GM04503 (cell line): ENCODE data around the gene TSHZ2.

Experiments
- DNase-seq: peaks from one replicate; pipeline ENCODE4 v3.0.0-alpha.2; 2012; ENCODE audit warnings: low read depth

Gene TSHZ2

GRCh38 chr20:53208110-53208832, 236.1 kb downstream of the TSHZ2 start:
- no peak for DNase-seq

GRCh38 chr20:53210041-53210440, 237.9 kb downstream of the TSHZ2 start:
- no peak for DNase-seq

GRCh38 chr20:53210931-53211330, 238.8 kb downstream of the TSHZ2 start:
- DNase-seq, result no peak

- DNase-seq, result no peak
Measured at GRCh38 chr20:53212018-53212417, 239.9 kb downstream of the TSHZ2 start.

- no peak for DNase-seq
Measured at GRCh38 chr20:53214392-53214791, 242.2 kb downstream of the TSHZ2 start.

GRCh38 chr20:53215166-53215565, 243.0 kb downstream of the TSHZ2 start:
- no peak for DNase-seq

- DNase-seq, result no peak
Measured at GRCh38 chr20:53216478-53216855, 244.3 kb downstream of the TSHZ2 start.

- DNase-seq, result no peak
Measured at GRCh38 chr20:53216856-53217576, 244.9 kb downstream of the TSHZ2 start.

GRCh38 chr20:53220482-53221307, 248.5 kb downstream of the TSHZ2 start:
- DNase-seq, result no peak

- no peak for DNase-seq
Measured at GRCh38 chr20:53221731-53222130, 249.6 kb downstream of the TSHZ2 start.

GRCh38 chr20:53222416-53222815, 250.3 kb downstream of the TSHZ2 start:
- DNase-seq, result no peak

- DNase-seq, result no peak
Measured at GRCh38 chr20:53222932-53223331, 250.8 kb downstream of the TSHZ2 start.

- no peak for DNase-seq
Measured at GRCh38 chr20:53223626-53224172, 251.5 kb downstream of the TSHZ2 start.

GRCh38 chr20:53224851-53225250, 252.7 kb downstream of the TSHZ2 start:
- peak; percentile 21 for DNase-seq

- no peak for DNase-seq
Measured at GRCh38 chr20:53226826-53227225, 254.7 kb downstream of the TSHZ2 start.

- no peak for DNase-seq
Measured at GRCh38 chr20:53227523-53227922, 255.4 kb downstream of the TSHZ2 start.

GRCh38 chr20:53231061-53231460, 258.9 kb downstream of the TSHZ2 start:
- DNase-seq, result no peak

- no peak for DNase-seq
Measured at GRCh38 chr20:53237461-53237860, 265.3 kb downstream of the TSHZ2 start.

- DNase-seq, result peak; percentile 11
Measured at GRCh38 chr20:53238121-53238660, 266.0 kb downstream of the TSHZ2 start.

GRCh38 chr20:53243152-53243551, 271.0 kb downstream of the TSHZ2 start:
- no peak for DNase-seq

GRCh38 chr20:53244711-53245110, 272.6 kb downstream of the TSHZ2 start:
- DNase-seq, result no peak

GRCh38 chr20:53245574-53245973, 273.4 kb downstream of the TSHZ2 start:
- DNase-seq, result no peak
